ENCODE data around the gene KIF13A. TPM values are rescaled to one million over a fixed set of nuclear protein-coding genes. Genes with fewer than 3 reads are reported as not detected.

The KIF13A gene
- total and polyA plus RNA-seq, 10 of the 15 experiments (the other 5 are each of a cell fraction or from before 2014, with no cell fraction given): 0.02 to 0.26 (median 0.13) TPM; not detected in 2

GRCh38 chr6:17984812-17985670 is 2.4 kb downstream of the KIF13A start:
- ChIA-PET POLR2A (no interaction called here), CTCF (interaction anchor here (0.5 to 1.4 kb wide), 2 partner anchors 10 to 566 kb away, joined by 3 read pairs; no protein-coding TSS in a partner anchor), RAD21 (ENCODE audit: unreplicated experiment) (no interaction called here), SMC1A (ENCODE audit: uncharacterized antibody, unreplicated experiment) (interaction anchor here (0.6 kb wide), 2 partner anchors 12 to 512 kb away, joined by 3 to 4 read pairs; no protein-coding TSS in a partner anchor)
- H2AFZ ChIP-seq (ENCODE audit: control insufficient read depth, low read depth, low read length): no peak overlapping the region
- in situ Hi-C loops (cut with MboI) (no loop called here), intact Hi-C loops (cut with micrococcal nuclease; ENCODE audit: unreplicated experiment) (loop anchor here (5.0 kb wide), 3 partner anchors 103 to 278 kb away; partner anchors contain the start of genes NHLRC1 and NUP153)
- no TSS peak for BruUV-seq (replicated peaks)
- DNase-seq (ENCODE audit: low read depth, low spot score) (no peak), FAIRE-seq (no peak), ATAC-seq (no peak)
- no peak overlapping the region for H3K4me3 ChIP-seq
- H3K9me3 ChIP-seq (replicated peaks; ENCODE audit: control insufficient read depth, insufficient read depth, low read length): no peaks in the 10 kb centered on the region
- 82% methylated on average over 11 of the region's 11 CpGs for WGBS (ENCODE audit: insufficient coverage, insufficient replicate concordance, low lambda C conversion rate, missing lambda C conversion rate)
- no peaks in the 10 kb centered on the region for H3K36me3 ChIP-seq (ENCODE audit: control insufficient read depth in 2 of 2, insufficient read depth in 2 of 2, low read length in 1 of 2)
- no peak overlapping the region for H3K9ac ChIP-seq (ENCODE audit: control insufficient read depth, insufficient read depth, low read length)
- TF ChIP-seq MEF2A (IDR thresholded peaks at IDR 0.05; ENCODE audit: insufficient read depth, low read depth, low read length): no peak
- no peak for TF ChIP-seq SRF (IDR thresholded peaks at IDR 0.05; ENCODE audit: low read depth in 2 of 2, low read length in 2 of 2)
- TF ChIP-seq ZNF24 (IDR thresholded peaks at IDR 0.05): no peak
- TF ChIP-seq BCL3 (IDR thresholded peaks at IDR 0.05; ENCODE audit: borderline replicate concordance, insufficient read depth, low read depth, low read length, poor library complexity, severe bottlenecking): no peak
- H3K27ac ChIP-seq (ENCODE audit: control insufficient read depth, insufficient read depth): no peak overlapping the region
- no peaks in the 10 kb centered on the region for H4K20me1 ChIP-seq (ENCODE audit: control insufficient read depth, insufficient read depth)
- no peak overlapping the region for H3K4me2 ChIP-seq (ENCODE audit: control insufficient read depth, insufficient read depth)
- no peaks in the 10 kb centered on the region for H3K79me2 ChIP-seq (ENCODE audit: control insufficient read depth, insufficient read depth, low read length)
- peaks cover 6% of the 10 kb centered on the region for H3K4me1 ChIP-seq (ENCODE audit: control insufficient read depth, insufficient read depth, low read length)
- peaks cover 6 to 21% of the 10 kb centered on the region in 2 experiments for H3K27me3 ChIP-seq (replicated peaks in 1 of 2; ENCODE audit: control insufficient read depth in 2 of 2, insufficient read depth in 2 of 2, low read length in 1 of 2)

Data from GM12878 (cell line).